ENCODE results near the gene CATSPERB.

CATSPERB gene, protein sequence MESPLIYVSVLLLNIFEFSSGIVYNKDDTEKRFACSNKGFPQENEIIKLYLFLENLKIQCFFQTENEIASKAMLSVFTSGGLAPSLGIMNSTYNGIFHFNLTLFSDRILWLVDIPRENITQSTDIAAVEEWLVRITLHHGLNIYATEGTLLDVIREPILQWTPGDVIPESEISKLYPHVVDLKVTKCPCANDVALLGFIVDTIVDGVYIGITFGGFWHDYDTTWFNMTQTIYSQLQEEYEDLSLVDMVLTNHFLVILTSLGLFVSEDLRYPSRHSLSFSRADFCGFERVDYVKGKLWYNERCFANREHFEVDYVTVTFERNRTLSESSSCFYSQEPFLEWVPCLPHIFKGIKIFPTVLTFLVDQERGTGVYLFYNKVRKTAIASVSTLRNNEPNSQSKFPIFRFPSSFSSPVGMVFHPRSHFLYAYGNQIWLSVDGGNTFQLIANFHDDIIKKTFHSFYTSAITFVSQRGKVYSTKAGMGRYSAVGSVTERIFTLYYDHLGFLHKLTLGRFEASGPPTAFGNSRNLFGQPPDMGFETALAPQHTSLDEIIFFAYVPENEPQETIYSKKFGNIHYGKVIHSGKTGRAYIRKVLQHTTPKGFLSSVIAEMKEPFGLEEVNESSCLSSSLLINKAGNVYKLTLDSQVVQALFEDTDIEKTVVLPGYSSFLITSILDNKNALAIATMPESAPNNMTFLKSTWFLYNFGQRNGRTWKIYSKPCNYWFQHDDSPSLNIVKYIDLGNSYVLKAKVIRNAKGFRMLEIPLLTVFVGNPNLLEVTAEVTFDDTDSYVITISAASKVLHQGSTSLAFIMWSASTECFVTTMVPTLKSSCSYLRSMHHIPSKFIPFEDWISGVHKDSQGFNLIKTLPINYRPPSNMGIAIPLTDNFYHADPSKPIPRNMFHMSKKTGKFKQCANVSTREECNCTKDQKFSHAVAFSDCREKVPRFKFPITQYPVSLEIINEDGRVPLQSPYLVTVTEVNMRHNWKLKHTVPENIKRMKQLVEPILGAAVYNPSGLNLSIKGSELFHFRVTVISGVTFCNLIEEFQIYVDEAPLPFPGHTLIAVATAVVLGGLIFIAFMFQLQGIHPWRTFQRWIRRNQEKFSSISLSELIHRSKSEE

DNA sequence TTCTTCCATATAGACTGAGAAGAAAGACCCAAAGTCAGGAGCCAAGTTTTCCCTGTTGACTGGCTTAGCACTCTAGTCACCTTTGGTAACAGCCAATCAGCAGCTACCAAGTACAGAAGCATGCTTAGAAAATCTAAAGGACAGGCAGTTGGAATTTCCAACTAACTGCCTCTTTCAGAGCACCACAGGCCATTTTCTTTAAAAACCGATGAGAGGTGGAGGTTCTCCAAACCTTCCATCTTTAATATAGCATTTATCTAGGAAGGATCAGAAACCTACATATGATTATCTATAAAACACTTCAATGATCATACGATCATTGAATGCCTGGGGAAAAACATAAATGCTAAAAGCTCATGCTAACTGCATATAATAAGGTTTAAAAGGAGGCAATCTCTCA is at the start of gene CATSPERB:
TSS of gene CATSPERB (minus strand) at position 101 of the 400 bp plus-strand sequence. CDS start 2,607 bp downstream, outside the sequence.
- TF ChIP-seq, protein P1, sequence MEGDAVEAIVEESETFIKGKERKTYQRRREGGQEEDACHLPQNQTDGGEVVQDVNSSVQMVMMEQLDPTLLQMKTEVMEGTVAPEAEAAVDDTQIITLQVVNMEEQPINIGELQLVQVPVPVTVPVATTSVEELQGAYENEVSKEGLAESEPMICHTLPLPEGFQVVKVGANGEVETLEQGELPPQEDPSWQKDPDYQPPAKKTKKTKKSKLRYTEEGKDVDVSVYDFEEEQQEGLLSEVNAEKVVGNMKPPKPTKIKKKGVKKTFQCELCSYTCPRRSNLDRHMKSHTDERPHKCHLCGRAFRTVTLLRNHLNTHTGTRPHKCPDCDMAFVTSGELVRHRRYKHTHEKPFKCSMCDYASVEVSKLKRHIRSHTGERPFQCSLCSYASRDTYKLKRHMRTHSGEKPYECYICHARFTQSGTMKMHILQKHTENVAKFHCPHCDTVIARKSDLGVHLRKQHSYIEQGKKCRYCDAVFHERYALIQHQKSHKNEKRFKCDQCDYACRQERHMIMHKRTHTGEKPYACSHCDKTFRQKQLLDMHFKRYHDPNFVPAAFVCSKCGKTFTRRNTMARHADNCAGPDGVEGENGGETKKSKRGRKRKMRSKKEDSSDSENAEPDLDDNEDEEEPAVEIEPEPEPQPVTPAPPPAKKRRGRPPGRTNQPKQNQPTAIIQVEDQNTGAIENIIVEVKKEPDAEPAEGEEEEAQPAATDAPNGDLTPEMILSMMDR (IDR thresholded peaks at IDR 0.05; ENCODE audit: low read depth, low read length, missing control alignments): no peak
- in situ Hi-C loops (cut with HindIII; ENCODE audit: low sequenced_read_pairs): no loop called here
- no peak for DNase-seq (ENCODE audit: low read depth)
- no peak within 1 kb of the TSS for H3K4me3 ChIP-seq (ENCODE audit: low read depth, low read length)

DNA sequence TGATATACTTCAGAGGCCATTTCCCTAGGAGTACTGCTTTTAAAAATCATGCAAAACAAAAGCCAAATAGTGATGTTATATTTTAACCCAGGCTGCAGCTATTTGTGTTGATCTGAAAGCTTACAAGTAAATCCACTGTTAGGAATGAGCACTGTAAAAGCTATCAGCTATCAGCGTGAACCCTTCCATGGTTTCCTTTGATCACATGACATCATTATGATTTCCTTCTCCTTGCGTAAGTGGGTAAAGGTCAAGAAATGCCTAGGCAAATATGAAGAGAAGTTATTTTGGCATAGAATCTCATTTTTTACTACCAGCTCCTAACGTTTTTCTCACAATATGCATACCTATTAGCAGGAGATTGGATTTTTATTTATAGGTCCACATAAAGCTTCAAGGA is 48.6 kb upstream of the CATSPERB start:
- H3K4me3 ChIP-seq (ENCODE audit: low read depth, low read length): no peak overlapping the region
- DNase-seq (ENCODE audit: low read depth): no peak
- in situ Hi-C loops (cut with HindIII; ENCODE audit: low sequenced_read_pairs): no loop called here
- TF ChIP-seq, protein P1 (IDR thresholded peaks at IDR 0.05; ENCODE audit: low read depth, low read length, missing control alignments): no peak

DNA sequence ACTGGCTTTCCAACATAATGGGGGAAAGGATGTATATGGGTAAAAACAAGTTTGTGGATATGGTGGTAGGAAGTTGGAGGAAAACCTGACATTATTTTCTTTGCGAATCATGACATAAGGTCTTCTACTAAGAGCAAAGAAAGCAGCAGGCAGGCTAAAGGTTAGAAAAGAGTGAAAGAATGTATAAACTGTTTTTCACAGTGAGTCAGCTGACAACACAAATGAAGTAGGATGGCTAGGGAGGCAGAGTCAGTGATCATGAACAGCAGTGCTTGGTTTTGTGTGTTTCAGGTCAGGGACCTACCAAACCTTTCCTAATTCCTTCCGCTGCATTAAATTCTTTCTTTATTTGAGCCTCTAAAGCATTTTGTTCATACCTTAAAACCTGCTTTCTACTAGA is 46.3 kb upstream of the CATSPERB start:
- H3K4me3 ChIP-seq (ENCODE audit: low read depth, low read length): no peak overlapping the region
- TF ChIP-seq, protein P1 (IDR thresholded peaks at IDR 0.05; ENCODE audit: low read depth, low read length, missing control alignments): no peak
- DNase-seq (ENCODE audit: low read depth): no peak
- in situ Hi-C loops (cut with HindIII; ENCODE audit: low sequenced_read_pairs): no loop called here

DNA sequence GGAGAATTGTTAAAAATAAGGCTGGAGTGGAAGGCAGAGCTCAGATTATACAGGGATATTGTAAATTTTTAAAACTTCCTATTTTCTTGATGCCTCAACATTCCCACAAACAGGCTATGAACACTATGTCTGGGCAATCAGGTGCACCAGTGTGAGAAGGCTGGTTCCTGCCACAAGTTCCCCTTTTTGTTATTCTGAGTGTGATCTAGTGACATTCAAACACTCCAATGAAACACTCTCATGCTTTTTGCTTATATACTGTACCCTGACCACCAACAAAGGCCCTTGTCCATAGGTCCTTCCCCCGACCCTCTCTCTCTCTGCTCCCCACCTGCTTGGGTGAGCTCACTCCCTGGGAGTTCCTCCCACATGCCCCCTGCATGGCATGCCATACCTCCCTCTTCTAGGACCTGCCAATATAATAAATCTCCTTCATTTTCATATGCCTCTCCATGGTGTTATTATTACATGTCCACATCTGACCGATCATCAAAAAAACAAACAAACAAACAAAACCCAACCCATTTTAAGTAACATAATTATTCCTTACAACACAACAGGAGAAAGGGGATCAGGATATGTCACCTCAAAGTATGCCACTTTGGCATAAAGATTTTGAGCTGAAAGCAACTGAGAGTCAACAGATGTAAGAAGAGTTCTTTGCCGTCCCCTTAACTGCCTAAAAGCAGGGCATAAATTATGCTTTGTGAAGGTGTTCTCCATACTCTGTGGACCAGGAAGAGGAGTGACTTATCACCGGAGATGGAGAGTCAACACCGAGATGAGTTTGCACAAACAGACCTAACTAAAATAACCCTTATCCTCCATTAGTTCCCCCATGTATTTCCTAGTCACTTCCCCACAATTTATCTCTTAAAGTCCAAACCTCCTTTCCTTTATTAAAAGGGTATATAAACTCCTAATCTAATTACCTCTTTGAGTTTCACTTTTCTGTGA is 42.5 kb upstream of the CATSPERB start:
- DNase-seq (ENCODE audit: low read depth): no peak
- H3K4me3 ChIP-seq (ENCODE audit: low read depth, low read length): no peak overlapping the region
- TF ChIP-seq, protein P1 (IDR thresholded peaks at IDR 0.05; ENCODE audit: low read depth, low read length, missing control alignments): no peak
- in situ Hi-C loops (cut with HindIII; ENCODE audit: low sequenced_read_pairs): no loop called here

DNA sequence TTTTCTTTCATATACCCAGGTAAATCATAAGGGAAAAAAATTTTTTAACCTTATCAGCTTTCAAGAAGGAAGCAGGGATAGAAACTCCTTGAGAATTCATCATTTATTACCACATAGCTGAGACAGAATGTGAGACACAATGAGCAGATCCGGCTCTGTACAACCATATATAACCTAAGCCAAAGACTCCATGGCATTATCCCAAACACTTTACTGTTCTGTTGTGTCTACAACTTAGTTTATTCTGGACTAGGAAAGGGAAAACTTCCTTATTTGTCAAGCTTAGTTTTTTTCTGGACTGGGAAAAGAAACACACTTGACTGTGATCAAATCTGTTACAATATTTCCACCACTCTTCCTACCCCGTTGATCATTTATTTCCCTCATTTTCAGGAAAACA is 38.3 kb upstream of the CATSPERB start:
- TF ChIP-seq, protein P1 (IDR thresholded peaks at IDR 0.05; ENCODE audit: low read depth, low read length, missing control alignments): no peak
- no peak overlapping the region for H3K4me3 ChIP-seq (ENCODE audit: low read depth, low read length)
- DNase-seq (ENCODE audit: low read depth): no peak
- in situ Hi-C loops (cut with HindIII; ENCODE audit: low sequenced_read_pairs): no loop called here
